IMR-90 (cell line): ENCODE results near the gene ZNF827. TPM values are rescaled to one million over a fixed set of nuclear protein-coding genes. Genes with fewer than 3 reads are reported as not detected.

Source experiments
- ATAC-seq: fragments of 200-7000 bp; cut with Tn5 transposase; 2 replicates; pipeline ENCODE4 v1.9.1; 2020; ENCODE audit warnings: low read depth, mild to moderate bottlenecking, moderate library complexity
- BruUV-seq: library from RNA; stranded (reverse); fragments of 400-500 nt; replicated peaks from 2 replicates; lab custom pipeline; 2021; lab: Mats Ljungman, UMichigan
- CTCF ChIA-PET: fragments of 300-600 bp; formaldehyde crosslinking; extraction: SDS; loops from one replicate; lab custom pipeline; 2021; ENCODE audit warnings: antibody characterized with exemption; lab: Yijun Ruan, JAX
- POLR2A ChIA-PET: fragments of 300-600 bp; sonication (Branson Sonifier 250); formaldehyde crosslinking; loops from one replicate; lab custom pipeline; 2022; ENCODE audit warnings: antibody characterized with exemption; ENCODE audit not compliant: unreplicated experiment; lab: Charles Lee
- DNase-seq: peaks from one replicate; pipeline ENCODE4 v3.0.0; 2013
- H2AFZ ChIP-seq: replicated peaks from 2 replicates; pipeline ENCODE3; 2013; ENCODE audit warnings: low read length, mild to moderate bottlenecking; ENCODE audit not compliant: poor library complexity
- H2AK5ac ChIP-seq: 2 replicates; pipeline ENCODE4 v1.6.1; 2013; ENCODE audit warnings: low read depth, low read length, inconsistent platforms
- H2AK9ac ChIP-seq: replicated peaks from 2 replicates; pipeline ENCODE3; 2013; ENCODE audit warnings: mild to moderate bottlenecking, low read depth, low read length, moderate library complexity; ENCODE audit not compliant: poor library complexity
- H2BK120ac ChIP-seq: 2 replicates; pipeline ENCODE4 v1.6.1; 2013; ENCODE audit warnings: low read depth, low read length, inconsistent platforms
- H2BK15ac ChIP-seq: 3 replicates; pipeline ENCODE4 v1.6.1; 2013; ENCODE audit warnings: low read depth, low read length, inconsistent platforms
- H2BK20ac ChIP-seq: 2 replicates; pipeline ENCODE4 v1.6.1; 2013; ENCODE audit warnings: low read depth, mild to moderate bottlenecking, inconsistent platforms, low read length, moderate library complexity
- H2BK5ac ChIP-seq: 2 replicates; pipeline ENCODE4 v1.6.1; 2013; ENCODE audit warnings: mild to moderate bottlenecking, low read depth, low read length, inconsistent platforms; ENCODE audit not compliant: poor library complexity, severe bottlenecking
- H3K14ac ChIP-seq: replicated peaks from 2 replicates; pipeline ENCODE4 v1.6.1; 2013; ENCODE audit warnings: low read depth, low read length, inconsistent platforms
- H3K18ac ChIP-seq: 2 replicates; pipeline ENCODE4 v1.6.1; 2013; ENCODE audit warnings: low read depth, low read length, control low read depth
- H3K23ac ChIP-seq: 2 replicates; pipeline ENCODE4 v1.6.1; 2013; ENCODE audit warnings: low read depth, low read length, inconsistent platforms
- H3K27ac ChIP-seq: 2 replicates; pipeline ENCODE4 v1.5.1; 2013; ENCODE audit warnings: mild to moderate bottlenecking, control low read depth, low read length; ENCODE audit not compliant: insufficient read depth
- H3K27me3 ChIP-seq: 2 replicates; pipeline ENCODE4 v1.6.1; 2013; ENCODE audit warnings: low read length; ENCODE audit not compliant: control insufficient read depth, insufficient read depth
- H3K36me3 ChIP-seq: 2 replicates; pipeline ENCODE4 v1.6.1; 2013; ENCODE audit warnings: low read length, mixed read lengths; ENCODE audit not compliant: control insufficient read depth, insufficient read depth
- H3K4ac ChIP-seq: 2 replicates; pipeline ENCODE4 v1.6.1; 2013; ENCODE audit warnings: low read depth, low read length, inconsistent platforms
- H3K4me1 ChIP-seq: 2 replicates; pipeline ENCODE4 v1.6.1; 2013; ENCODE audit warnings: low read length, mixed read lengths; ENCODE audit not compliant: control insufficient read depth, insufficient read depth
- H3K4me2 ChIP-seq: 2 replicates; pipeline ENCODE4 v1.6.1; 2013; ENCODE audit warnings: low read depth, mild to moderate bottlenecking, control low read depth, low read length, moderate library complexity
- H3K4me3 ChIP-seq: 2 replicates; pipeline ENCODE4 v1.5.1; 2013; ENCODE audit warnings: low read depth, mild to moderate bottlenecking, control low read depth, low read length, moderate library complexity; ENCODE audit not compliant: insufficient read depth
- H3K56ac ChIP-seq: 2 replicates; pipeline ENCODE4 v1.6.1; 2013; ENCODE audit warnings: low read length, inconsistent platforms; ENCODE audit not compliant: insufficient read depth; ENCODE audit errors: extremely low read depth
- H3K79me1 ChIP-seq, 2 experiments: 2 replicates each; pipeline ENCODE4 v1.6.1; 2013; ENCODE audit warnings: low read length in 2 of 2, inconsistent platforms in 1 of 2, low read depth in 1 of 2
- H3K9ac ChIP-seq: 2 replicates; pipeline ENCODE4 v1.6.1; 2013; ENCODE audit warnings: low read depth, low read length, control low read depth
- H3K9me1 ChIP-seq: 2 replicates; pipeline ENCODE4 v1.6.1; 2013; ENCODE audit warnings: low read length, inconsistent platforms; ENCODE audit not compliant: insufficient read depth
- H3K9me3 ChIP-seq: 2 replicates; pipeline ENCODE4 v1.6.1; 2013; ENCODE audit warnings: low read length; ENCODE audit not compliant: control insufficient read depth, insufficient read depth
- H4K20me1 ChIP-seq: 2 replicates; pipeline ENCODE4 v1.6.1; 2013; ENCODE audit warnings: low read length, inconsistent platforms; ENCODE audit not compliant: insufficient read depth
- H4K5ac ChIP-seq: 2 replicates; pipeline ENCODE4 v1.6.1; 2013; ENCODE audit warnings: mild to moderate bottlenecking, low read depth, low read length, control low read depth
- H4K8ac ChIP-seq, 2 experiments: 2 replicates each; pipeline ENCODE4 v1.6.1; 2013; ENCODE audit warnings: low read depth in 2 of 2, low read length in 2 of 2, control low read depth in 1 of 2, inconsistent platforms in 1 of 2
- H4K91ac ChIP-seq: 2 replicates; pipeline ENCODE4 v1.6.1; 2013; ENCODE audit warnings: low read depth, low read length, inconsistent platforms; ENCODE audit not compliant: insufficient read depth
- BHLHE40 ChIP-seq: fragments of 150-350 bp; IDR thresholded peaks from 2 replicates; pipeline ENCODE4 v1.6.1; 2016; ENCODE audit warnings: mild to moderate bottlenecking, low read depth, low read length
- CEBPB ChIP-seq: IDR thresholded peaks from 2 replicates; pipeline ENCODE4 v1.6.1; 2012; ENCODE audit warnings: low read depth, low read length, improper control_type of control experiment
- MAFK ChIP-seq: IDR thresholded peaks from 2 replicates; pipeline ENCODE4 v1.6.1; 2012; ENCODE audit warnings: low read depth, low read length, improper control_type of control experiment
- MAZ ChIP-seq: IDR thresholded peaks from 2 replicates; pipeline ENCODE4 v1.6.1; 2012; ENCODE audit warnings: low read depth, mild to moderate bottlenecking, low read length, improper control_type of control experiment, moderate library complexity, borderline replicate concordance
- MXI1 ChIP-seq: IDR thresholded peaks from 2 replicates; pipeline ENCODE4 v1.6.1; 2012; ENCODE audit warnings: low read depth, mild to moderate bottlenecking, low read length, moderate library complexity, borderline replicate concordance
- NFE2L2 ChIP-seq: fragments of 150-350 bp; IDR thresholded peaks from 2 replicates; pipeline ENCODE4 v1.6.1; 2016; ENCODE audit warnings: low read depth, mild to moderate bottlenecking, low read length
- RAD21 ChIP-seq: IDR thresholded peaks from 2 replicates; pipeline ENCODE4 v1.6.1; 2012; ENCODE audit warnings: low read length, improper control_type of control experiment
- RCOR1 ChIP-seq: IDR thresholded peaks from 2 replicates; pipeline ENCODE4 v1.6.1; 2012; ENCODE audit warnings: mild to moderate bottlenecking, low read length, improper control_type of control experiment; ENCODE audit not compliant: insufficient replicate concordance
- SMC3 ChIP-seq: fragments of 150-350 bp; IDR thresholded peaks from 2 replicates; pipeline ENCODE4 v1.6.1; 2016; ENCODE audit warnings: low read depth, mild to moderate bottlenecking, antibody characterized with exemption, low read length, moderate library complexity
- USF2 ChIP-seq: fragments of 150-350 bp; IDR thresholded peaks from 2 replicates; pipeline ENCODE4 v1.6.1; 2017; ENCODE audit warnings: mild to moderate bottlenecking, antibody characterized with exemption, low read length, low read depth
- WGBS, 2 experiments: methylation state at CpG; one replicate each; pipeline versions ENCODE4 v1.1.5 to v1.1.7; 2013; ENCODE audit warnings: missing lambda C conversion rate in 2 of 2; ENCODE audit not compliant: insufficient read length in 1 of 2; ENCODE audit errors: extremely low coverage in 2 of 2; 5-methylcytosine and 5-hydroxymethylcytosine counted together
- dilution Hi-C: fragments of 300-500 bp; cut with HindIII; formaldehyde crosslinking; loops from one replicate; pipeline ENCODE4 v1.14.3; 2018; ENCODE audit warnings: low sequenced_read_pairs; ENCODE audit not compliant: unreplicated experiment
- in situ Hi-C: fragments of 300-500 bp; cut with MboI; formaldehyde crosslinking; loops from 3 replicates; pipeline ENCODE4 v1.14.3; 2019; ENCODE audit warnings: low sequenced_read_pairs, inconsistent platforms, mixed read lengths
- intact Hi-C: fragments of 100-400 bp; cut with micrococcal nuclease; formaldehyde crosslinking; loops from 2 replicates; pipeline ENCODE4 v1.10.0; 2022
- polyA plus RNA-seq, 3 experiments: library from polyadenylated mRNA; depleted of rRNA; stranded (reverse); fragments of >200 nt; gene quantifications; 2 replicates each; pipeline ENCODE4 v1.2.3, GENCODE V29; 2012; ENCODE audit warnings: low replicate concordance in 1 of 3
- total RNA-seq: library from RNA; depleted of rRNA; stranded (reverse); fragments of >200 nt; gene quantifications from 2 replicates; pipeline ENCODE4 v1.2.3, GENCODE V29; 2012

ZNF827 gene
- total and polyA plus RNA-seq, 2 of the 4 experiments (the other 2 are of a cell fraction) = 6.6 to 31.7 TPM

DNA sequence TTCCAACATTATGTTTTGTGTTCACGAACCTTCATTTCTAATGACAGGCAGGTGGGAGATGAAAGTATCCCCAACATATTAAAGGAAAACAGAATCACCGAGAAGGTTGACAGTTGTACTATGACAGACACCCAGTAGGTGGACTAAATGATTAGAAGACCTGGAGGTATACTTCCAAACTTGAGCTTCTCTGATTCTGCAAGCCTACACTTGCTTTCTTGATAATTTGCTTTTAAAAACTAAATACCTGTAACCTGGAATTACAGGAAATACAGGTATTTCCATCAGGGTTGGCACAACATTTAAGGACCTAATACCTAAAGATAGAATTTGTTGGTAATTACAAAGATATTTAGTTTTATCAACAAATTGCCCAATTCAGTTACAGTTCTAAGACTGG is 215.3 kb downstream of the ZNF827 start:
- in situ Hi-C loops = no loop called here
- Histone ChIP-seq H2AFZ (no peak overlapping the region), H3K23ac (no peak overlapping the region), H2AK5ac (no peak overlapping the region), H2BK20ac (no peak overlapping the region), H3K79me1 (no peaks in the 10 kb centered on the region), H3K9ac (no peak overlapping the region), H2BK5ac (no peak overlapping the region), H3K4me3 (no peak overlapping the region), H3K27me3 (no peaks in the 10 kb centered on the region), H3K9me1 (no peaks in the 10 kb centered on the region), H4K91ac (no peak overlapping the region), H3K14ac (no peak overlapping the region), H2AK9ac (no peak overlapping the region), H3K4me2 (no peak overlapping the region), H2BK15ac (no peak overlapping the region), H3K4ac (no peak overlapping the region), H3K18ac (no peak overlapping the region), H3K27ac (no peak overlapping the region), H3K9me3 (no peaks in the 10 kb centered on the region), H3K4me1 (no peaks in the 10 kb centered on the region), H3K36me3 (no peaks in the 10 kb centered on the region), H4K20me1 (no peaks in the 10 kb centered on the region), H3K56ac (no peak overlapping the region), H4K8ac (no peak overlapping the region), H4K5ac (no peak overlapping the region), H2BK120ac (no peak overlapping the region)
- dilution Hi-C loops = no loop called here
- ATAC-seq (no peak), DNase-seq (no peak)
- TF ChIP-seq NFE2L2 (no peak), BHLHE40 (no peak), SMC3 (no peak), MAFK (no peak), RCOR1 (no peak), MAZ (no peak), RAD21 (no peak), MXI1 (no peak), CEBPB (no peak), USF2 (no peak)
- CTCF ChIA-PET = interaction anchor here (0.6 kb wide), 1 partner anchor 507 kb away, joined by 5 read pairs; no protein-coding TSS in a partner anchor
- no CpG with 5 or more reads among the region's 2 CpGs for WGBS, 2 experiments
- BruUV-seq = no TSS peak
- POLR2A ChIA-PET = no interaction called here
- intact Hi-C loops = no loop called here
